GM21367 (cell line): ENCODE results near the gene NAA15.
"Not testable (repeated sequence)": the region's sequence is repeated elsewhere in the genome, so short reads cannot be mapped to it uniquely, and the experiment has no call there.

Experiments
- ATAC-seq: cut with Tn5 transposase; IDR thresholded peaks from one replicate; pipeline ENCODE4 v1.9.1; 2021; ENCODE audit not compliant: unreplicated experiment

Gene NAA15

DNA sequence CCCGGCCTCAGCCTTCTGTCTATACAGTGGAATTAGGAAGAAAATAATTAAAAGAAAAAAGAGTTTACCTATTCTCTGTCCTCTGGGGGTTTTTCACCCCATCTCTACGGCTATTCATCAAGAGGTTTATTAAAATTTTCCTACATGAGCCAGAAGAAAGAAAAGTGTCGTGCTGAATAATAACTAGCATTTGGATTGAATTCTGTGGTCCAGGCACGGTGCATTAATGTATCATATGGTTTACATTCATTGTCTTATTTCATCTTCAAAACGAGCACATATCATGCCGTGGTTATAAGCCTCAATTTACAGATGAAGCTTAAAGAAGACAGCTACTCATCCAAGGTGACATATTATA, 5.4 kb upstream of the NAA15 start:
- peak; percentile 1 for ATAC-seq

DNA sequence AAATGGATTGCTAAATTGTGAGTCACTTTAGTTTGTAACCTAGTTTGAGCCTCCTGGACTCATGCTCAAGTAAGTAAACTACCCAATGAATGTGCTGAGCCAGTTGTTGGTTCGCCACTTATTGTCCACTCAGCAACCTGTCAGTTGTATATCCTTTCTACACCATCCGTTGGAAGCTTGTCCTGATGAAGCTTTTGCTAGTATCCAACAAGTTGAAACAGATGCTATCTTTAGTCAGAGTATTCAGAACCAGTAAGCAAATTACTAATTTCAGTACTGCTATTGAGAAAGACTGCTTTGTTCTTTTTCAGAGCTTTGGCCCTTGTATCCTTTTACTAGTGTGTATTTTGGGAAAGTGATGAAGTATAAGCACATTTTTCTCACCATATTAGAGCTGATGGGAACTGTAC, 4.3 kb upstream of the NAA15 start:
- no peak for ATAC-seq

DNA sequence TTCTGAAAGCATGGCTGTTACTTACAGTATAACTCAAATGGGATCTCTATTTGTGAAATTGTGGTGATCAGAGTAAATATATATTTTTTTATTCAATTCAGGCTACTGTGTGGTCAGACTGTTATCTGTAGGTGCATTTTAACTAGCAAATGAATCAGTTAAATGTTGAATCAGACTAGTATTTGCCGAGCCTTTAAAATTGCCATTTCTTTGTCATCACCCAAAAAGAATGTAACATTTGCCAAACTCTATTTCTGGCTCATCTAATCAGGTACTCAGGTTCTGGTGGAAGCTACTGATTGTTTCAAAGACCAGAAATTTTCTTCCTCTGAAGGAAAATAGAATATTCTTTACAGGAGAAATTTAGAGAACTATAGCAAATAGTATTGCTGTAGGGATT, 1.8 kb upstream of the NAA15 start:
- no peak for ATAC-seq

DNA sequence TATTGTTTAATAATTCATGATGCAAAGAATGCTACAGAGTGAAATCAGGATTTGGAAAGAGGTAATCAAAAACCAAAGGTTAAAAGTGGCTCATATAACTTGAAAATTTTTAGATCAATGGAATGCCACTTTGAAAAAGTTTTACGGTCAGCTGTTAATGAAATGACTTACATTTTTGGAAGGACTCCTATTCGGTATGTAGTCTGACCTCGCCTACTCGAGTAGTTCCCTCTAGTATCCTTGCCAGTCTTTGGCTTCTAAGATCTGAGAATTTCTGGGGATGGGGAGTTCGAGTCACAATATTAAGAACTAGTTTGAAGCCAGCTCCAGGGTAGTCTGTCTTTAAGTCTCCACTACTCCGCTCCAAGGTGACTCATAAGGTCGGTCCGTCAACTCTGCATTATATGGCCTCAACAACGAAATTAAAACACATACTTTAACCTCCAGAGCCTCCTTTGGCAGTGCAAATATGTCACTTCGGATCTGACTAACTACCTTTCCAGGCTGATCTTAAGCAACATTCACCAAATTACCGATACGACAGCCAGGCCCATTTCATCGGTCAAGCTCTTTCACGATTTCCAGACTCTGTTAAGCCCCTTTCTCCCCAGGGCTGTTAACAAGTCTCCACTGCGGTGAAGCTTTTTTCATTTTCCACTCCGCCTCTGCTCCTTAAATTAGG, 733 bp upstream of the NAA15 start:
- ATAC-seq = peak; percentile 10

DNA sequence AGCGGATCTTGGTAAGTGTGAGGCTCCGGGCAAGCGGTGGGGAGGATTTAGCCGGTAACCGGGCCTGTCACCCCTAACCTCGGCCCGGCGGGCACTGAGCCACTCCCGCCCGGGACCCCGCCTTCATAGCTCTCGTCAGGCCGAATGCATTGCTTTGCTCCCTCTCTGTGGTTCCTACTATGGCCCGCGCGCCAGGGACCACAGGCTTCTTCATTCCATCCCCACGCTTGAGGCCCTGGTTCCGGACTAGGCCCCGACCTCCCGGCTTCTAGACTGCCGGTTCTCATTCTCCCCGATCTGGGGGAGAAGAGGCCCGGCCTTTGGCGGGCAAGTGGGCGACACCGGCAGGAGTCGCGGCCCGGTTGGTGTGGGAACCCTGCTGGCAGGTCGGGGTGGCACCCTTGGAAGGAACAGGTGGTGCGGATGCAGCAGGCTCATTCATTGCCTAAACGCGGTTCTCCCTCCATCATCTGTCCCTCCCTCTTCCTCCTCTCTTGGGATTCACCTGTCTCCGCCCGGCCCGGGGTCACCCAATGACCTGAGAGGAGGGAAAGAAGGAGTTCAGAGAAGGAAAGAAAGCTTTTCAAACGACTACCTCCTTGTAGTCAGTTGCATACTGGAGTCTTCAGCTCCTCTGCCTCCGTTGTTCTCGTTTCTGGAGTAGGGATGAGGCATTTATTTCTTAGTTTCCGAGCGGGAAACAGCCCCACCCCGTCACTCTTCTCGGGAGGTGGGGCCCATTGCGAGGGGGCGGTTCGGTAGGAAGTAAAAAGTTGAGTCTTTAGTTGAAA, 711 bp downstream of the NAA15 start, which contains the start of gene NDUFC1:
TSS of gene NDUFC1 (minus strand) at position 657 of the 791 bp plus-strand sequence. CDS start 6,679 bp downstream, outside the sequence.
- peak; percentile 36 for ATAC-seq

DNA sequence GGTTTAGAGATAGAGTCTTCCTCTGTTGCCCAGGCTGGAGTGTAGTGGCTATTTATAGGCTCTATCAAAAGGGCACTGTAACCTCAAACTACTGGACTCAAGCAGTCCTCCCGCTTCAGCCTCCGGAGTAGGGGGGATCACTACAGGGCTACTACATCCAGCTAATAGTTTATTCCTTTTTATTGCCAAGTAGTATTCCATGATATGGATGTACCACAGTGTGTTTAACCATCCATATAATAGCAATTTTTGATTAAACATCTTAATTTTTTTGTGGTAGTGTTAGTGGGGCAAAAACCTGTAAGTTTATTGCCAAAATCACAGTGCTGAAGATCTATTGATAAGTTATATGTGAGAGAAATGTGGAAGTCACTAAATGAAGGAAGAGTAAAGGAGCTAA, 3.6 kb downstream of the NAA15 start:
- ATAC-seq = no peak

DNA sequence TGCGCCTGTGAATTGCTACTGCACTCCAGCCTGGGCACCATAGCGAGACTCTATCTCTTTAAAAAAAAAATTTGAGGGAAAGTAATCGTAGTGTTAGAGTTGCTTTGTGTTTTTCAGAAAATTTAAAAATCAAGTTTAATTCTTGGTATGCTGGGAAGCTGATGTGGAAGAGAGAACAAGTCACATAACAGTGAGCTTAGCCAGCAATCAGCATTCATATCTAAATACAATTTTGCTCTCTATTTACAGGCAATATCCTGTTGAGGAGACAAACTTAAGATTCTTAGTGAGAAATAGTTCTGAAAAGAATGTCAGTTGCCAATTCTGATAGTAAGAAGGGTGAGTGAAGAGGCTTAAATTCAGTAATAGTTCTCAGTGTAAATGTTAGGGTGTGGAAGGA, 10.6 kb downstream of the NAA15 start:
- ATAC-seq = no peak

DNA sequence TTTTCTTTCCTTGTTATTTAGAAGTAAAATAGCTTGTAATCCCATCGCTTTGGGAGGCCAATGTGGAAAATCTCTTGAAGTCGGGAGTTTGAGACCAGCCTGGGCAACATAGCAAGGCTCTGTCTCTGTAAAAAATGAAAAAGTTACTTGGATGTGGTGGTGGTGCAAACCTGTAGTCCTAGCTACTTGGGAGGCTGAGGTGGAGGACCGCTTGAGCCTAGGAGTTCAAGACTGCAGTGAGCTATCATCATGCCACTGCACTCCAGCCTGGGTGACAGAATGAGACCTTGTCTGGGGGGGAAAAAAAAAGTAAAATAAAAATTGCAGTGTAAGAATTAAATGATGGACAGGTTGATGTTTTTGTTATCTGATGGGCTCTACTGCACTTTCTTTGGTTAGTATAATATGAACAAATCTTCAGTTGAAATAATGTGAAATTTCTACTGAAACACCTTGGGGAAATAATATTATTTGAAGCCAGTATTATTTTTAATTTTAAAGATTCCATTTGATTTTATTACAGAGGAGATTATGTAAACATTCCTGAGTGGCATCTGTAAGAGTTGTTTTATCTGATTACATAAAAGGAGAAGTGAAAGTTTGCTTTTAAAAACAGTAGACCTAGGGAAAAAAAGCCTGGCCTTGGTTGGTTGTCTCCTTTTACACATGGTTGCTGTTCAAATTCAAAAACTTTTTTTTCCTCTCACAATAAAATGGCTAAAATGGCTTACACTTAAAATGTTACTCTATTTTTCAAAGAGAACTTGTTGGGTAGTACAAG, 11.4 kb downstream of the NAA15 start:
- ATAC-seq = no peak

DNA sequence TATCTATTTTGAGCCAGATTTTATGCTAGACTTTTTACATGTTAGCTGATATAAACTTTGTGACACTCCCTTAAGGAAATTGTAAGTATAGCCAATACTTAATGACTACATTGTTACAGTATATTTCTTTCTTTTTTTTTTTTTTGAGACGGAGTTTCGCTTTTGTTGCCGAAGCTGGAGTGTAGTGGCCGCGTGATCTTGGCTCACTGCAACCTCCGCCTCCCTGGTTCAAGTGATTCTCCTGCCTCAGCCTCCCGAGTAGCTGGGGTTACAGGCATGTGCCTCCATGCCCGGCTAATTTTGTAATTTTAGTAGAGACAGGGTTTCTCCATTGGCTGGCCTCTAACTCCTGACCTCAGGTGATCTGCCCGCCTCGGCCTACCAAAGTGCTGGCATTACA, 12.1 kb downstream of the NAA15 start:
- not testable (repeated sequence) for ATAC-seq

DNA sequence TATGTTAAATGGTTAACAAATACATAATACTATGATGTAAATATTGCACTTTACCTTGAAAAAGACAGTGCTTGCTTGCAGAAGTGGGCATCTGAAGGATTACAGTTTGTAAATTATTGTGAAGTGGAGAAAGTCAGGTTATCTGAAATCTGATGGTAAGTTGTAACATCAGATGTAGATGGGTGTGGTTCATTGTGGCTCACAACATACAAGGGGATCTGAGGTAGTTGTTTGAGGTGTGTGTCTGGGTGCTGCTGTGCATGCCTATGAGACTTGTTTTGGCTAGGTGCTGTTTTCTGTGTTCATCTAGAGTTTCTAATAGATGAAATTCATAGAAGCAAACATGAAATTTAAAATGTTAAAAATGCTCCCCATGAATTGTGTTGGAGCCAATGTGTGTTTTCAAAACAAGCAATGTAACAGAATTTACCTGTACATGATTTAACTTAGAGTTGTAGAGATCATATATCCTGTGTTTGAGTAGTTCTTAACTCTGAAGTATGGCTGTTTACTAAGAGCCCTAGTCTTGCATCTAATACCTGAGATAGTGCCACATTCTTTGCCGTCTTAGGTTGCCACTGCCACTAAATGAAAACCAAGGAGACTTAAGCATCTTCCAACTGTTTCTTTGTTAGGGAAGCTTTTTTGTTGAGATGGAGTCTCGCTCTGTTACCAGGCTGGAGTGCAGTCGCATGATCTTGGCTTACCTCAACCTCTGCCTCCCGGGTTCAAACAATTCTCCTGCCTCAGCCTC, 12.9 kb downstream of the NAA15 start:
- no peak for ATAC-seq

DNA sequence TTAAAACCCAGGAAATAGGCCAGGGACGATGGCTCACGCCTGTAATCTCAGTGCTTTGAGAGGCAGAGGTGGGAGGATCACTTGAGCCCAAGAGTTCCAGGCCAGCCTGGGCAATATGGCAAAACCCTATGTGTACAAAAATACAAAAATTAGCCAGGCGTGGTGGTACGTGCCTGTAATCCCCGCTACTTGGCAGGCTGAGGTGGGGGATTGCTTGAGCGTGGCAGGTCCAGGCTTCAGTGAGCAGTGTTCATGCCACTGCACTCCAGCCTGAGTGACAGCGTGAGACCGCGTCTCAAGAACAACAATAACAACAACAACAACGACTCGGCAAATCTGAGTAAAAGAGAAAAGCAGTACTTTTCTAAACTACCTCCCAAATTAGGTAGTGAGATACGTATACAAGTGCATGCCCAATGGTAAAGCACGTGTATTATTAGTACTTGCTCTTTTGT, 13.9 kb downstream of the NAA15 start:
- ATAC-seq = peak; percentile 54

DNA sequence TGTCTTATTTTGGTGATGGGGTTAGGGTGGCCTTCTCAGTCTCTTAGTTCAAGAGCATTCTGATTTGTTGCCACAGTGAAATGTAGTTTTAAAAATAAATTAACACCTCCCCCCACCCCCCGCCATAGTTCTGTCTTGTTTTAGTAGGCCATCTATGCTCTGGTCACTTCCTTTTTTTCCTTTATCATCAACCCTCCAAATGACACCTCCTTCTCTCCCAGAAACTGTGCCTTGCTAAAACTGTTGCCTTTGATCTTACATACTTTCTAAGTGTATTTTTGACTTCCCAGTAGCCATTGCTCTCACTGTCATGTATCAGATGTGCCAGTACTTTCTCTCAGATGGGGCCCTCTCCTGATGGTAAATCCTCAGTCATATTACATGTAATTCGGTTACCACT, 15.4 kb downstream of the NAA15 start:
- no peak for ATAC-seq

DNA sequence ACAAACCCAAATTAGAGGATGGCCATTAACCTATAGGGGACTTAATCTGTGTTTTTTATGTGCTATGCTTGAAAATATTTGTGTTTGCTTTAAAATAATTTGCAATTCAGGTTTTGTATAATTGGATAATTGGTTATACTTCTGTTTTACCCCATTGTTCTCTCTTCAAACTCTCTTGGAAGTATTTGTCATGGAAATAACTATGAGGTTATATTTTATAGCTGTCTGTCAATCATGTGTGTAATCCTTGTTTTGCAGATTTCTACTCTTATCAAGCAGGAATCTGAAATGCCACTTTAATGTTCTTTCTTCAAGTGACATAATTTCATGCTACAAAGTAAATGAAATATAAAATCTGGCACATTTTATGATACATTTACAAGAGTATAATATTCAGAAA, 16.3 kb downstream of the NAA15 start:
- no peak for ATAC-seq

DNA sequence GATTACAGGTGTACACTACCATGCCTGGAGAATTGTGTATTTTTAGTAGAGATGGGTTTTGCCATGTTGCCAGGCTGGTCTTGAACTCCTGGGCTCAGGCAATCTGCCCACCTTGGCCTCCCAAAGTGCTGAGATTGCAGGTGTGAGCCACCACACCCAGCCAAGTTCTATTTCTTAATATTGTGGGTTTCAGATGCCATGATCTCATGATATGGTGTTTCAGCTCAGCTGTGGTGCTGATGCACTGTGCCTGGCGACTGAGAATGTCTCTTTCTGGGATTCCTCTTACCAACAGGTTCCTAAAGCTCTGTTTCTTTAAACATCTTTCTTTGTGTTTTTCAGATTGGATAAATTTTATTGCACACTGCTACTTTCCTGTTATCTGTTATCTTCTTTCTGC, 18.3 kb downstream of the NAA15 start:
- no peak for ATAC-seq

DNA sequence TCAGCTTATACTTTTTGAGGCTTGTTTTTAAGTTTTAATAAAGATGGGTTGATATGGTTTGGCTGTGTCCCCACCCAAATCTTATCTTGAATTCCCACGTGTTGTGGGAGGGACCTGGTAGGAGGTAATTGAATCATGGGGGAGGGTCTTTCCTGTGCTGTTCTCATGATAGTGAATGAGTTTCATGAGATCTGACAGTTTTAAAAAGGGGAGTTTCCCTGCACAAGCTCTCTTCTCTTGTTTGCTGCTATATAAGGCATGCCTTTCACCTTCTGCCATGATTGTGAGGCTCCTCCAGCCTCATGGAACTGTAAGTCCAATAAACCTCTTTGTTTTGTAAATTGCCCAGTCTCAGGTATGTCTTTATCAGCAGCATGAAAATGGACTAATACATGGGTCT, 20.8 kb downstream of the NAA15 start:
- ATAC-seq = not testable (repeated sequence)

DNA sequence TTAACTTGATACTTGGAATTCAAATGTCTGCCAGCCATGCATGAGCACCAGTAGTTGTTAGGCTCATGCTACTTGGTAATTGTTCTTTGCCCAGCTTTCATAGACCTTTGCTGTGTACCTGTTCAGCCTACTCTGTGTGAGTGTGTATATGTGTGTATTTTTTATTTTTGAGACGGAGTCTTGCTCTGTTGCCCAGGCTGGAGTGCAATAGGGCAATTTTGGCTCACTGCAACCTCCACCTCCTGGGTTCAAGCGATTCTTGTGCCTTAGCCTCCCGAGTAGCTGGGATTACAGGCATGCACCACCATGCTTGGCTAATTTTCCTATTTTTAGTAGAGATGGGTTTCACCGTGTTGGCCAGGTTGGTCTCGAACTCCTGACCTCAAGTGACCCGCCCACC, 21.2 kb downstream of the NAA15 start:
- not testable (repeated sequence) for ATAC-seq

DNA sequence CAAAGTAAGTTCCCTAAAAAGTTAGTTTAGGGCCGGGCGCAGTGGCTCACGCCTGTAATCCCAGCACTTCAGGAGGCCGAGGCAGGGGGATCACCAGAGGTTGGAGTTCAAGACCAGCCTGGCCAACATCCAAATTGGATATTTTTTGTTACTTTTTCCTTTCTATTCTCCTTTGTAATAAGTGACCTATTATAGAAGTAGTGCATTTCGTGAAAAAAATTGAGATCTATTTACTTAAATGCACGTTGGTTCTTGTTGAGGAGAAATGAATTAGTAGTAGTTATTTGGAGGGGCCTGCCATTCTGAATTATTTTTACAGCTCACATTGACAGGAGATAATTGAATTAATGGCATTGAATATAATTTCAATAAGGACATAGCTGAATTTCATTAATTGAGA, 23.3 kb downstream of the NAA15 start:
- ATAC-seq = no peak

DNA sequence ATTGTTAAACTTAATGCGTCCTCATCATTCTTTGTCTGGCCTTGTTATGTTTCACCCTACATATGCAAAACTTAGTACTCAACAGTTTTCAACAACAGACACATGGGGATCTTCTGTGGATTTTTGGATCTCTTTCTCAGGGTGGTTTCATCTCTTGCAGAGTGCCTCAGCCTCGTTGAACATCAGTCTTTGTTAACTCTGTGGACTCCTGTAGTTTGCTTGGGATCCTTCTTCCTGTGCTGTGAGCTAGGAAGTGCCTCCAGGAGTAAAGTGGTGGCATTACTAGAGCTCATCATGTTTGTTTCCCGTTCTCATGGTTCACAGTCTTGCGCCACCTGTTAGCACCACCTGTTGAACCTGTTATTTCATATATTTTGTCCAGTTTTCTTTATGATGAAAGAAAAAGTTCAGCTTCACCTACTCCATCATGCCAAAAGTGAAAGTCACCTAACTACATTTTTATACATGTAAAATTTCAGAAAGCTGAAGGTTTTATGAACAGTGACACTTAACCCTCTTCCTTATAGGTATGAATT, 28.4 kb downstream of the NAA15 start:
- ATAC-seq = no peak

DNA sequence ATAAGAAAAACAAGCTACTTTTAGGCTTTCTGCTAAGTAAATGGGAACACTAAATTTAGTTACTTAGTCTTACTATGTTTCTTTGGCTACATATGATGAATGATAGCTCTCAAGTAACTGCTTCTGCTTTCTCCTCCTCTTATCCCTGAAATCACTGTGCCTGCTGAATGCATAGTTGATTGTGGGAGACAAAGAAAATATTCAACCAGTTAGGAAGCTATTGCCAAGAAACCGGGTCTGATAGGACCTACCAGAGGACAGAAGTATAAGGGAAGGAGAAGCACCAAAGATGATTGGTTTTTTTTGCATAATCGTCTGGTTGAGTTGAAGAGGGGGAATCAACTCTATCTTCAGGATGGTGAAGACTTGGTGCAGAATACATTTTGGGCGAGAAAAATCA, 29.0 kb downstream of the NAA15 start:
- ATAC-seq = no peak

DNA sequence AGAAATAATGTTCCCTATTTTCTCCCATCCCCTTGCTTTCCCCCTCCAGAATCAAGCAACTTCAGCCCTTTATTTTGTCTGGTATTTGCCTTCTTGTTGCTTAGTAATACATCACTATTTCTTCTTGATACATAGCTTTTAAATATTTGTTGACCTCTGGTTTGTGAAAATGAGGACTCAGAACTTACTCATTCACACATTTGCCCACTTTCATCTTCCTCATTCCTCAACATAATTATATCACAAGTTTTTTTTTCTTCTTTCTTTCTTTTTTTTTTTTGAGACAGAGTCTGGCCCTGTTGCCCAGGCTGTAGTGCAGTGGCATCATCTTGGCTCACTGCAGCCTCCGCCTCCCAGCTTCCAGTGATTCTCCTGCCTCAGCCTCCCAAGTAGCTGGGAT, 29.9 kb downstream of the NAA15 start:
- ATAC-seq = no peak

DNA sequence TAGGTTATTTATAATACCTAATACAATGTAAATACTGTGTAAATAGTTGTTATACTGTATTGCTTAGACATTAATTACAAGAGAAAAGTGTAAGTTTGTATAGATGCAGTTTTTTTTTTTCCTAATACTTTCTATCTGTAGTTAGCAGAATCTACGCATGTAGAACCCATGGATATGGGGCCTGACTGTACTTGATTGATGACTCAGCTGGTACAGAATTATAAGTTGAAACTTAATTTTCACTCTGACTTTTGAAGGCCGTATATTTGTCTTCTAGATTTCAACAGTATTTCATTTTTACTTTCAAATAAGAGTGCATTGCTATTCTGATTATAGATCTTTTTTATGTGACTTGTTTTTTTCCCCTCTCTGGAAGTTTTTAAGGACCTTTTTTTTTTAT, 31.7 kb downstream of the NAA15 start:
- no peak for ATAC-seq
